NCI-H345 treated with DMSO at 0.1 percent for 48 hours (cell line): ENCODE results near the gene NEAT1.

Experiments used
- DNase-seq: peaks from one replicate; lab custom pipeline; 2025; ENCODE audit not compliant: unreplicated experiment; lab: John Stamatoyannopoulos, UW

NEAT1 gene

GRCh38 chr11:65421794-65422632 lies 585 bp upstream of the NEAT1 start:
- no peak for DNase-seq

- DNase-seq: no peak
Measured at GRCh38 chr11:65423516-65424204, 1.1 kb downstream of the NEAT1 start.

GRCh38 chr11:65424205-65425104 lies 1.9 kb downstream of the NEAT1 start:
- no peak for DNase-seq

GRCh38 chr11:65425105-65425970 lies 2.7 kb downstream of the NEAT1 start:
- DNase-seq: no peak

DNA sequence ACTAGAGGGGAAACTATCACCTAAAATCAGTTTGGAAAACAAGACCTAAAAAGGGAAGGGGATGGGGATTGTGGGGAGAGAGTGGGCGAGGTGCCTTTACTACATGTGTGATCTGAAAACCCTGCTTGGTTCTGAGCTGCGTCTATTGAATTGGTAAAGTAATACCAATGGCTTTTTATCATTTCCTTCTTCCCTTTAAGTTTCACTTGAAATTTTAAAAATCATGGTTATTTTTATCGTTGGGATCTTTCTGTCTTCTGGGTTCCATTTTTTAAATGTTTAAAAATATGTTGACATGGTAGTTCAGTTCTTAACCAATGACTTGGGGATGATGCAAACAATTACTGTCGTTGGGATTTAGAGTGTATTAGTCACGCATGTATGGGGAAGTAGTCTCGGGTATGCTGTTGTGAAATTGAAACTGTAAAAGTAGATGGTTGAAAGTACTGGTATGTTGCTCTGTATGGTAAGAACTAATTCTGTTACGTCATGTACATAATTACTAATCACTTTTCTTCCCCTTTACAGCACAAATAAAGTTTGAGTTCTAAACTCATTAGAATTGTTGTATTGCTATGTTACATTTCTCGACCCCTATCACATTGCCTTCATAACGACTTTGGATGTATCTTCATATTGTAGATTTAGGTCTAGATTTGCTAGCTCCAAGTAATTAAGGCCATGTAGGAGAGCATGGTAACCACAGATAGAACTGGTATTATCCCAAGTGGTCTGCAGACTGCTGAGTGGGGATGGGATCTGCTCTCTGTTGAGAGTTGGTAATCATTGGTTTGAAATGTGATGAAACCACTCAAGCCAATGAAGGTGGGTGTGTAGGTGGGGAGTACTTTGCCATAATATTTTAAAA lies 3.6 kb downstream of the NEAT1 start:
- no peak for DNase-seq

- DNase-seq: no peak
Measured at GRCh38 chr11:65426839-65427690, 4.5 kb downstream of the NEAT1 start.

GRCh38 chr11:65427691-65428577 lies 5.3 kb downstream of the NEAT1 start:
- DNase-seq: no peak

- no peak for DNase-seq
Measured at GRCh38 chr11:65428578-65429067, 6.0 kb downstream of the NEAT1 start.

- no peak for DNase-seq
Measured at GRCh38 chr11:65429068-65429681, 6.6 kb downstream of the NEAT1 start.

DNA sequence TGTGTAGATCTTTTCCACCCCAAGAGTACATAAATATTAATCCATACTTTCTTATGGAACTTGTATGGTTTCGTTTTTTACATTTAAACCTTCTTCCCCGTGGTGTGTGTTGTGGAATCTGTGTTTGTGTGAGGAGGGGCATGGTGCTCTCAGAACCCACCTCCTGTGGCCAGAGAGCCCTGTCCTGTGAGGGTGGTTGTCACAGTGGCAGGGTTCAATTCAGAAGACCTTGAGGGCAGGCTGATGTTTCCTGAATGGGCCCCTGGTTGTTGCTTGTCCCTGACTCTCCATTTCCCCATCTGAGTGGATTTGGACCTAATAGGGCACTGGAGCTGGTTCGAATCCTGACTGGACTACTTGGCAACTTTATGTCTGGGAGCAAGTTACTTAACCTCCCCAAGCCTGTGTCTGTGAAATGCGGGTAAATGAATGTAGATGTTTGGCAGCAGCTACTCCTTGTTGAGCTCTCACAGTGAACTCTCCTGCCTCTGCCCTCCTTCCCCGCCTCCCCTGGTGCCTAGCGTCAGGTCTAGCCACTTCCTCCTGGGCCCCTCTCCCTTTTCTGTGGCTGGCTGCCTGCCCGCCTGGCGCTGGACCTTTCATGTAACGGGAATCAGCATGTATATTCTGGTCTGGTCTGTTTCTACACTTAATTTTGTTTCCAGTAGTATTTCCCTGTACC lies 7.3 kb downstream of the NEAT1 start:
- no peak for DNase-seq

DNA sequence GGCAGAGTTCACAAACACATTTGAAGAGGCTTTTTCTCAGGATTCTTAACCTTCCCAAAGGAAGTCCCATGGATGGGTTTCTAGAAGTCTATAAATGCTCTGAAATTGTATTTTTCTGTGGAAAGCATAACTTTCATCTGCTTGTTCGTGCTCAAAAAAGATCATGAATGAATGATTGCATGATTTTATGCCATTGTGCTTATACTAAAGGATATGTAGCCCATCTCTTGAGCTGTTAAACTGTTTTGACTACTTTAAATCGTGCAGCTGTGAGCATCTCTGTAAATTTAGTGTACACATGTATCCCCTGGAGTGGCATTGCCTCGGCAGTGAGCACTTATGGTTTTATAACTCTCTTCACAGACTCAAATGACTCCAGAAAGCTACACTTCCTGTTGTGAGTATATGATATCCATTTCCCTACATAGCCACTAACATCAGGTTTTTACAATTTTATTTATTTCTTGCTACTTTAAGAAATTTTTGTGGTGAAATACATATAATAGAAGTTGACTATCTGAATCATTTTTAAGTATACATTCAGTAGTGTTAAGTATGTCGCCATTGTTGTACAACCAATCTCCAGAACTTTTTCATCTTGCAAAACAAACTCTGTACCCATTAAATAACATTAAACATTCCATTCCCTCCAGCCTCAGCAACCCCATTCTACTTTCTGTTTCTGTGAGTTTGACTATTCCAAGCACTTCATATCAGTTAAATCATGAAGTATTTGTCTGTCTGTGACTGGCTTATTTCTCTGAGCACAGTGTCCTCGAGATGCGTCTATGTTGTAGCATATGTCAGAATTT lies 8.0 kb downstream of the NEAT1 start:
- no peak for DNase-seq

DNA sequence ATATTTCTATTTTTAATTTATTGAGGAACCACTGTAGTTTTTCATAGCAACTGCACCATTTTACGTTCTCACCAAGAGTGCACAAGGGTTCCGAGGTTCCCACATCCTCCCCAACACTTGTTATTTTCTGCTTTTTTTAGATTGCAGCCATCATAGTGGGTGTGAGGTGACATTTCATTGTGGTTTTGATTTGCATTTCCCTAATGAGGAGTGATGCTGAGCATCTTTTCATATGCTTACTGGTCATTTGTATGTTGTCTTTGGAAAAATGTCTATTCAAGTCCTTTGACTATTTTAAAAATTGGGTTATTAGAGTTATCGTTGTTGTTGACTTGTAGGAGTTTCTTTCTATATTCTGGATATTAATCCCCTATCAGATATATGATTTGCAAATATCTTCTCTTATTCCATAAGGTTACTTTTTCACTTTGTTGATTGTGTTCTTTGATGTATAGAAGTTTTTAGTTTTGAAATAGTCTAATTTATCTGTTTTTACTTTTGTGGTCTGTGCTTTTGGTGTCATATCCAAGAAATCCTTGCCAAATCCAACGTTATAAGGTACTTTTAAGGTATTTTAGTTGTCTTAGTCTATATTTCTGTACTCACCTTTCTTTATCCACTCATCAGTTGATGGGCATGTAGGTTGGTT lies 9.0 kb downstream of the NEAT1 start:
- DNase-seq: no peak

- no peak for DNase-seq
Measured at GRCh38 chr11:65432100-65432650, 9.6 kb downstream of the NEAT1 start.

- DNase-seq: peak; percentile 11
Measured at GRCh38 chr11:65432686-65433582, 10.3 kb downstream of the NEAT1 start.
